Measurements from ENCODE around the gene RNASE2.

- TF ChIP-seq CTCF (IDR thresholded peaks at IDR 0.05; ENCODE audit: extremely low read depth in 1 of 2, insufficient read depth in 1 of 2, low read depth in 1 of 2, low read length in 2 of 2), result no peak
- no peak for TF ChIP-seq POLR2A (IDR thresholded peaks at IDR 0.05; ENCODE audit: low read depth, low read length)
- TF ChIP-seq POLR2AphosphoS5 (IDR thresholded peaks at IDR 0.05; ENCODE audit: insufficient read depth, low read depth, low read length), result no peak
These were observed 44.3 kb downstream of the RNASE2 start for GRCh38 chr14:20999591-20999990.
